HG02938 (cell line): ENCODE results near the gene MRPS2.
"Not testable (repeated sequence)": the region's sequence is repeated elsewhere in the genome, so short reads cannot be mapped to it uniquely, and the experiment has no call there.

ENCODE experiments used
- ATAC-seq: cut with Tn5 transposase; IDR thresholded peaks from one replicate; pipeline ENCODE4 v1.9.1; 2021; ENCODE audit warnings: mild to moderate bottlenecking, moderate library complexity; ENCODE audit not compliant: unreplicated experiment

MRPS2 gene

GRCh38 chr9:135500525-135501260, at the start of gene MRPS2:
Gene MRPS2 (plus strand): TSS chr9:135500682. CDS start chr9:135500711, 29 bp downstream.
- ATAC-seq: peak; percentile 66

- no peak for ATAC-seq
Measured at GRCh38 chr9:135450956-135451355, 49.5 kb upstream of the MRPS2 start.

- ATAC-seq: not testable (repeated sequence)
Measured at GRCh38 chr9:135451909-135452308, 48.6 kb upstream of the MRPS2 start.

GRCh38 chr9:135454737-135455136, 45.7 kb upstream of the MRPS2 start:
- no peak for ATAC-seq

- ATAC-seq: no peak
Measured at GRCh38 chr9:135455401-135456030, 45.0 kb upstream of the MRPS2 start.

- no peak for ATAC-seq
Measured at GRCh38 chr9:135456436-135457104, 43.9 kb upstream of the MRPS2 start.

GRCh38 chr9:135458478-135458877, 42.0 kb upstream of the MRPS2 start:
- not testable (repeated sequence) for ATAC-seq

- no peak for ATAC-seq
Measured at GRCh38 chr9:135461936-135462335, 38.5 kb upstream of the MRPS2 start.

GRCh38 chr9:135463140-135463539, 37.3 kb upstream of the MRPS2 start:
- no peak for ATAC-seq

GRCh38 chr9:135464181-135464580, 36.3 kb upstream of the MRPS2 start:
- no peak for ATAC-seq

- no peak for ATAC-seq
Measured at GRCh38 chr9:135468854-135469521, 31.5 kb upstream of the MRPS2 start.

GRCh38 chr9:135471791-135472640, 28.5 kb upstream of the MRPS2 start:
- no peak for ATAC-seq

GRCh38 chr9:135473972-135474543, 26.4 kb upstream of the MRPS2 start:
- ATAC-seq: no peak

- ATAC-seq: no peak
Measured at GRCh38 chr9:135474915-135475314, 25.6 kb upstream of the MRPS2 start.

- no peak for ATAC-seq
Measured at GRCh38 chr9:135476561-135477355, 23.7 kb upstream of the MRPS2 start.

GRCh38 chr9:135478191-135478590, 22.3 kb upstream of the MRPS2 start:
- no peak for ATAC-seq

- ATAC-seq: no peak
Measured at GRCh38 chr9:135478829-135479468, 21.5 kb upstream of the MRPS2 start.

- ATAC-seq: no peak
Measured at GRCh38 chr9:135479469-135480052, 20.9 kb upstream of the MRPS2 start, which contains the start of gene PPP1R26. Gene PPP1R26 (plus strand): TSS chr9:135479782. CDS start chr9:135484511, 4,729 bp downstream.
